DOHH2 (cell line): Measurements from ENCODE around the gene FAM50A.

Experiments
- CTCF ChIP-seq: fragments of 200-600 bp; sonication (generic); IDR thresholded peaks from one replicate; pipeline ENCODE4 v1.5.1; 2014; ENCODE audit warnings: antibody characterized with exemption, mild to moderate bottlenecking, low read depth, low read length; ENCODE audit not compliant: poor library complexity, severe bottlenecking
- EZH2phosphoT487 ChIP-seq: fragments of 200-600 bp; sonication (generic); IDR thresholded peaks from 2 replicates; pipeline ENCODE4 v1.6.1; 2017; ENCODE audit warnings: borderline replicate concordance, mild to moderate bottlenecking, antibody characterized with exemption, low read length, moderate library complexity, mixed read lengths

GRCh38 chrX:154399527-154400368 lies 44.2 kb upstream of the FAM50A start:
- TF ChIP-seq CTCF = no peak
- no peak for TF ChIP-seq EZH2phosphoT487
